Stimulated activated memory B cell treated with anti-CD40 and anti-IgM and Interleukin-4, amounts not matched to agents 10 μg/mL and 1 μg/mL and 100 μg/mL, for 72 hours (primary cell): ENCODE data around the gene ULK1.
A peak's percentile ranks its signal among the peaks of the same experiment; 100 is the strongest.

Experiments used
- ATAC-seq: fragments of 150-1000 bp; cut with Tn5 transposase; 2 replicates; pipeline ENCODE4 v1.10.0; 2021
- H3K27ac Mint-ChIP-seq: one replicate; pipeline ENCODE4 v1.8.0; 2022; ENCODE audit warnings: mild to moderate bottlenecking, mixed read lengths
- H3K27me3 Mint-ChIP-seq: one replicate; pipeline ENCODE4 v1.8.0; 2022; ENCODE audit warnings: mixed read lengths
- H3K36me3 Mint-ChIP-seq: one replicate; pipeline ENCODE4 v1.8.0; 2022; ENCODE audit warnings: mixed read lengths
- H3K4me1 Mint-ChIP-seq: one replicate; pipeline ENCODE4 v1.8.0; 2022; ENCODE audit warnings: mixed read lengths
- H3K4me3 Mint-ChIP-seq: one replicate; pipeline ENCODE4 v1.8.0; 2022; ENCODE audit warnings: mild to moderate bottlenecking, moderate library complexity, mixed read lengths
- H3K9me3 Mint-ChIP-seq: one replicate; pipeline ENCODE4 v1.8.0; 2022; ENCODE audit warnings: mixed read lengths

ULK1 gene

DNA sequence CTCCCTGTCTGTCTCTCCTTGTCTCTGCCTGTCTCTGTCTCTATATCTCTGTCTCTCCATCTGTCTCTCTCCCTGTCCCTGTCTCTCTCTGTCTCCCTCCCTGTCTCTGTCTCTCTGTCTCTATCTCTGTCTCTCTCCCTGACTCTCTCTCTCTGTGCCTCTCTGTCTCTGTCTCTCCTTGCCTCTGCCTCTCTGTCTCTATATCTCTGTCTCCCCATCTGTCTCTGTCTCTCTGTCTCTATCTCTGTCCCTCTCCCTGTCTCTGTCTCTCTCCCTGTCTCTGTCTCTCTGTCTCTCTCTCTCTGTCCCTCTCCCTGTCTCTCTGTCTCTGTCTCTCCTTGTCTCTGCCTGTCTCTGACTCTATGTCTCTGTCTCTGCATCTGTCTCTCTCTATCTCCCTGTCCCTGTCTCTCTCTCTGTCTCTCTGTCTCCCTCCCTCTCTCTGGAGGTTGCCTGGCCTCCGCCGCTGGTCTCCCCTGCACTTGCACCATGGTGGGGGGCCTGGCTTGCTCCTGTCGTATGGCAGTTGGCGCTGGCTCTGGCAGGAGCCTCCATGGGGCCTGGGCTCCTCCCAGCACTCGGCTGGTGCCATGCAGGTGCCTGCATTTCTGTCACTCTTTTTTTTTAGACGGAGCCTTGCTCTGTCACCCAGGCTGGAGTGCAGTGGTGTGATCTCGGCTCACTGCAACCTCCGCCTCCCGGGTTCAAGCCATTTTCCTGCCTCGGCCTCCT is 37.9 kb upstream of the ULK1 start:
- H3K27me3 Mint-ChIP-seq: peaks cover 57% of the 10 kb centered on the region
- H3K9me3 Mint-ChIP-seq: no peaks in the 10 kb centered on the region
- H3K27ac Mint-ChIP-seq: no peak overlapping the region
- no peak for ATAC-seq
- no peaks in the 10 kb centered on the region for H3K36me3 Mint-ChIP-seq
- H3K4me3 Mint-ChIP-seq: no peak overlapping the region
- H3K4me1 Mint-ChIP-seq: peaks cover 13% of the 10 kb centered on the region

DNA sequence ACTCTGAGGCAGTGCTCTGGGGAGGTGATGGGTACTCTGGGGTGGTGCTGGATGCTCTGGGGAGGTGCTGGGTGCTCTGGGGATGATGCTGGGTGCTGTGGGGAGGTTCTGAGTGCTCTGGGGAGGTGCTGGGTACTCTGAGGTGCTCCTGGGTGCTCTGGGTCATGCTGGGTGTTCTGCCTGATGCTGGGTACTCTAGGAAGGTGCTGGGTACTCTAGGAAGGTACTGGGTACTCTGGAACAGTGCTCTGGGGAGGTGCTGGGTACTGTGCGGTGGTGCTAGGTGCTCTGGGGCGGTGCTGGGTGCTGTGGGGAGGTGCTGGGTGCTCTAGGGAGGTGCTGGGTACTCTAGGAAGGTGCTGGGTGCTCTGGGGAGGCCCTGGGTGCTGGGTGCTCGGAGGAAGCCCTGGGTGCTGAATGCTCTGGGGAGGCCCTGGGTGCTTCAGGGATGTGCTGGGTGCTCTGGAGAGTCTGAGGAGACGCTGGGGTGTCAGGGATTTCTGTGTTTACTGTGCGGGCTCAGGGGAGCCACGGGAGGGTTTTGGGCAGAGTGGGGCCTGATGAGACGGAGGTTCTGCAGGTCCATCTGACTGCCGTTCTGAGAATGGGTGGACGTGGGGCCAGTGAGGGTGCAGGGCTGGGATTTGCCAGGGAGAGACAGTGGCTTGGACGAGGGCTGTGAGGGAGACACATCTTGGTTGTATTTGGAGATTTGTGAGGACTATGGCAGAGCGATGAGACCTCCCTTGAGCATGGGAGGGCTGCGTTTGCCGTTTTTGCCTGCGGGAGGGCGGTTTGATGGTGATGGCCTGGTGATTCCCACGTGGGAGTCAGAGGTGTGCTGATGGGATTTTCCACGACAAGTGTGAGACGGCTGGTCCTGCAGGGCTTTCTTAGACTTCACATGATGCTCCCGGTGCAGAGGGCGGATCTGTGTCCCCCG is 36.2 kb upstream of the ULK1 start:
- Mint-ChIP-seq H3K27ac (no peak overlapping the region), H3K4me3 (no peak overlapping the region), H3K4me1 (peaks cover 8% of the 10 kb centered on the region), H3K36me3 (no peaks in the 10 kb centered on the region), H3K27me3 (peaks cover 63% of the 10 kb centered on the region), H3K9me3 (no peaks in the 10 kb centered on the region)
- ATAC-seq: no peak

DNA sequence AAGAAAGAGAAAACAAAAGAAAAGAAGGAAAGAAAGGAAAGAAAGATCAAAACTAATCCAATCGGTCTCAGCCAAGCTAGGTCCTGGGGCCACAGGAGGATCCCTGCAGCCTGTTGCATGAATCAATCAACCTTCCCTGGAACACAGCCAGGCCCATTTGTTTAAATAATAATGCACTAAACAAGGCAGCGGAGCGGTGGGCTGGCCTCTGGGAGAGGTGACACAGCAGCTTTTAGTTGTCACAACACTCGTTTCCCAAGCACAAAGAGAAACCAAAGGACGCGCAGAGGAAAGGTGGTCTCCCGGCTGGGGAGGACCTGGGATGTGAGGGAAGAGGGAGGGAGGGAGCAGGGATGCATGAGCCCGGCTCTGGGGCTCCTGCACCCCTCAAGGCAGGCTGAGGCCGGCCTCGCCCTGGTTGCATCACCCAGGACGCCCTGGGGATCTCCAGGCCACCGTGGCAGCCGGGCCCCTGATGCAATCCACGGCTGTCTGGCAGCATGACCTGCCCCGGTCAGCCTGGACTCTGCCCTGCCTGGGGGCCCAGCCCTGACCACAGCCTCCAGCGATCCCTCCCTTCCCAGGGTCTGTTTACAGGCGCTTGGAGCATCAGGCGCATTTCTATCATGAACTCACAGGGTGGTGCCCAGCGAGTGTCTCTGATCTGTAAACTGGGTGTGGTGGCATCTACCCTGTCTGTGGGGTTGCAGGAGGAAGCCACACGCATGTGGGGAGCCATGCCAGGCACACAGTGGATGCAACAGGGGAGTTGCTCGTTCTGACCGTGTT is 33.8 kb upstream of the ULK1 start:
- Mint-ChIP-seq H3K36me3 (no peaks in the 10 kb centered on the region), H3K27ac (no peak overlapping the region), H3K4me1 (peaks cover 6% of the 10 kb centered on the region), H3K9me3 (no peaks in the 10 kb centered on the region), H3K27me3 (peaks cover 53% of the 10 kb centered on the region), H3K4me3 (no peak overlapping the region)
- peak; percentile 35 for ATAC-seq

DNA sequence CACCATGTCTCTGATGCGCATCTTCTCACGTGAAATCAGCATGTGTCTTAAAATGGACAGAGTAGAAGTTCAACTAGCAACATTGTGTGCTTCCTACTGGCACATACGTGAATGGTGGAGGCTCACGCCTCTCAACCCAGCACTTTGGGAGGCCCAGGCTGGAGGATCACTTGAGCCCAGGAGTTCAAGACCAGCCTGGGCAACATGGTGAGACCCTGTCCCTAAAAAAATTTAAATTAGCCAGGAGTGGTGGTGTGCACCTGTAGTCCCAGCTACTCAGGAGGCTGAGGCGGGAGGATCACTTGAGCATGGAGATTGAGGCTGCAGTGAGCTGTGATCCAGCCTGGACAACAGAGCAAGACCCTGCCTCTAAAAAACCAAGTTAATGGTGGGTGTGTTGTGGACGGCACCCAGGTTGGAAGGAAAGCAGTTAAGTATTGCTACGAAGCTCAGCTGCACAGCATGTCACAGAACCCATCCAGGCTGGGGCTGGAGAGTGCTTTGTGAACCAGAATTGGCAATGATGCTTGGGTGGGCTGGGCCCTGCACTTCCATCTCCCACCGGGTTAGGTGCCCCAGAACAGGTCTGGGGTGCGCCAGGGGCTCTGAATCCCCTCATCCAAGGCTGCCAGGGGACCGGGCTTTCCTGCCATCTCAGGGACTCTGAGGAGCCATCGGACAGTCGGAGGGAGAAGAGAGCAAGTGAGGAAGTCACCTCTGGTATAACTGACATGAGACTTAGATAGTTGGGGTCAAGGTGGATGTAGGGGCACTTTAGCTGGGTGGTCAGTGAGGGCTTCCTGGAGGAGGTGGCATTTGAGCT is 33.0 kb upstream of the ULK1 start:
- H3K36me3 Mint-ChIP-seq: no peaks in the 10 kb centered on the region
- H3K27ac Mint-ChIP-seq: no peak overlapping the region
- H3K4me3 Mint-ChIP-seq: no peak overlapping the region
- peaks cover 45% of the 10 kb centered on the region for H3K27me3 Mint-ChIP-seq
- no peaks in the 10 kb centered on the region for H3K9me3 Mint-ChIP-seq
- H3K4me1 Mint-ChIP-seq: peaks cover 6% of the 10 kb centered on the region
- no peak for ATAC-seq

DNA sequence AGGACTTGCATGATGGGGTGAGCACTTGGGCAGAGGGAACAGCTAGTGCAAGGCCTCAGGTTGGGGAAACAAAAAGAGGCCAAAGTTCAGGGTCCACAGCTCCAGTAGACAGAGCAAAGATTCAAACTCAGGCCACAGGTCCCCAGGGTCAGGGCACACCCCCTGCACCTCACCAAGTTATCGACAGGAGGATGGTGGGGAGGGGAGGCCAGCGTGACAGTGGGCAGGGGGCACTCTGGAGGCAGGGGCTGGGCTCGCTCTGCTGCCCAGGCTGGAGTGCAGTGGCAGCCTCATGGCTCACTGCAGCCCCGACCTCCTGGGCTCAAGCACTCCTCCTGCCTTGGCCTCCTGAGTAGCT is 32.4 kb upstream of the ULK1 start:
- Mint-ChIP-seq H3K27ac (no peak overlapping the region), H3K9me3 (no peaks in the 10 kb centered on the region), H3K27me3 (peaks cover 39% of the 10 kb centered on the region), H3K36me3 (no peaks in the 10 kb centered on the region), H3K4me1 (peaks cover 6% of the 10 kb centered on the region), H3K4me3 (no peak overlapping the region)
- no peak for ATAC-seq

DNA sequence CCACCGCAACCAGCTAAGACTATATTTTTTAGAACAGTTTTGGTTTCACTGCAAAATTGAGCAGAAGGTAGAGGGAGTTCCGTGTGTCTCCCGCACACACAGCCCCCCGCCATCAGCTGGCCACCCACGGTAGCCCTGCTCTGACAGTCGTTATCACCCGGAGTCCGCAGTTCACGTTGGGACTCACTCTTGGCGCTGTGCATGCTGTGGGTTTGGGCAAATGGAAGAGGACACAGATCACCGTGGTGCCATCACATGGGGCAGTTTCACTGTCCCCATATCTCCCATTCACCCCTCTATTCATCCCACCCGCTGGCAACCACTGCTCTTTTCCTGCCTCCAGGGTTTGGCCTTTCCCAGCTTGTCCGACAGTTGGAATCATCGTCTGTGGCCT is 31.8 kb upstream of the ULK1 start:
- Mint-ChIP-seq H3K27ac (no peak overlapping the region), H3K4me3 (no peak overlapping the region), H3K36me3 (no peaks in the 10 kb centered on the region), H3K9me3 (no peaks in the 10 kb centered on the region), H3K27me3 (peaks cover 34% of the 10 kb centered on the region), H3K4me1 (peaks cover 6% of the 10 kb centered on the region)
- no peak for ATAC-seq

DNA sequence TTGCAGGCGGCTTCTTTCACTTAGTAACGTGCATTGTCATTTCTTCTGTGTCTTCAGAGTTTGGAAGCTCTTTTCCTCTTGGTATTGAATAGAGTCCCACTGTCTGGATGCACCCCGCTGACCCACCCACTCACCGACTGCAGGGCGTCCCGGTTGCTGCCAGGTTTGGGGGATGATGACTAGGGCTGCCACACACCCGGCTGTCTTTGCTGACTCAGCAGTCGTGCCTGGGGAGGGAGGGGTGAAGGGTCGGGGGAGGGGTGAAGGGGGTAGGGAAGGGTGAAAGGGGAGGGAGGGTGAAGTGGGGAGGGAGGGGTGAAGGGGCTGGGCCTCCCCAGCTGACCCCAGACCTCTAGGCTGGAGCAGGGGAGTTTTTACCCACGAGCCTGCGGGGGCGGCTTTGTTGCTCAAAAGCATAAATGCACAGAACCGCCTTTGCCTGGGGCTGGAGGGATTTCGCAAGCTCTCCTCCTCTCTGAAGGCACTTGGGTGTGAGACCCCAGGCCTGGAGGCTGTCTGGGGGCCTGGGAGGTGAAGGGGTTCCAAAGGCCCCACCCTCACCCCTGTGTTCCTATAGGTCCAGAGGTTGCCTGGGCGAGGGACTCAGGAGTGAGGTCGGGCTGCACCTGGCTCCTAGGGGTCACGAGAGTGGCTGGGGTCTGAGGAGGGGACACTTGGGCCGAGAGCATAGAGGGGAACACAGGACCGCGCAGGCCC is 31.3 kb upstream of the ULK1 start:
- Mint-ChIP-seq H3K27me3 (peaks cover 28% of the 10 kb centered on the region), H3K27ac (no peak overlapping the region), H3K4me3 (no peak overlapping the region), H3K36me3 (no peaks in the 10 kb centered on the region), H3K4me1 (peaks cover 6% of the 10 kb centered on the region), H3K9me3 (no peaks in the 10 kb centered on the region)
- ATAC-seq: no peak

DNA sequence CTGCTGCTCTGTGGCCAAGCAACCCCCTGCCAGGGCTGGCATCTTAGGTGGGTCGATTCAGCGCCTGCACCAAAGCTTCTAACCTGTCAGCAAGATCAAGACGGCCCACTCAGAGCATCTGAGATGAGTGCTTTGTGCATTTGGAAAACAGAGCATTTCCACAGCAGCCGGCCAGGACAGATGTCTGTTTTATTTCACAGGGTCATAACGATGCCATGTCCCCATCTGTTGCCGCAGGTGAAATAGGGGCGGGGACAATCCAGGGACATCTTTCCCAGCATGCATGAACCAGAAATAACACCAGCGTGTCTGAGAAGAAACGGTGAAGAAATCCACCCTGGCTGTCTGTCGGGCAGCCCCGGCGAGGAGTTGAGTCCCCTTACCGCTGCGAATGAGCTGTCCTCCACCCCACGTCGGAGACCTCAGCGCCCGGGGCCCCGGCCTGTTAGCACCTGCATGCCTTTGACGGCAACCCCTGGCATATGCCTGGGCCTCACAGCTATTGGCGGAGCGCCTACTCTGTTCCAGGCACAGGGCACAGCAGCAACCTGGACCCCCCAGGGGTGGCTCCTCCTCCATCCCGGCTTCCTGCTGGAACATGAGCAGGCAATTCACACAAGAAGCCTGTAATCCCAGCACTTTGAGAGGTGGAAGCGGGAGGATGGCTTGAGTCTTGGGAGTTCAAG is 30.6 kb upstream of the ULK1 start:
- no peak overlapping the region for H3K4me3 Mint-ChIP-seq
- H3K4me1 Mint-ChIP-seq: peaks cover 6% of the 10 kb centered on the region
- ATAC-seq: no peak
- H3K9me3 Mint-ChIP-seq: no peaks in the 10 kb centered on the region
- no peaks in the 10 kb centered on the region for H3K36me3 Mint-ChIP-seq
- no peak overlapping the region for H3K27ac Mint-ChIP-seq
- H3K27me3 Mint-ChIP-seq: peaks cover 22% of the 10 kb centered on the region

DNA sequence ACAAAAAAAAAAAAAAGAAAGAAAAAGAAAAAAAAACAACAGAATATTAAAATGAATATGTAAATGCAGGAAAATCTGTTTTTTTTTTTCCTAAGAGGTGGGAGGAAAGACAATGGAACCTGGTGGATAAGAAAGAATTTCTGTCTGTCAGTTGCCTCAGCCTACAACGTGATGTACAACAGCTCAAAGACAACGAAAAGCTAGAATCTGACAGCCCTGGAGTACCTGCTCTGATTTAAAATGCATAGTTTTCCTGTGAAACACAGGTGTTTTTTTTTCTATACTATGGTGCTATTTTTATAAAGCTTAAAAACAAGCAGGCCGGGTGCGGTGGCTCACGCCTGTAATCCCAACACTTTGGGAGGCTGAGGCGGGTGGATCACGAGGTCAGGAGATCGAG is 30.0 kb upstream of the ULK1 start:
- peaks cover 6% of the 10 kb centered on the region for H3K4me1 Mint-ChIP-seq
- peaks cover 22% of the 10 kb centered on the region for H3K27me3 Mint-ChIP-seq
- no peaks in the 10 kb centered on the region for H3K9me3 Mint-ChIP-seq
- ATAC-seq: no peak
- H3K4me3 Mint-ChIP-seq: no peak overlapping the region
- no peak overlapping the region for H3K27ac Mint-ChIP-seq
- H3K36me3 Mint-ChIP-seq: no peaks in the 10 kb centered on the region

DNA sequence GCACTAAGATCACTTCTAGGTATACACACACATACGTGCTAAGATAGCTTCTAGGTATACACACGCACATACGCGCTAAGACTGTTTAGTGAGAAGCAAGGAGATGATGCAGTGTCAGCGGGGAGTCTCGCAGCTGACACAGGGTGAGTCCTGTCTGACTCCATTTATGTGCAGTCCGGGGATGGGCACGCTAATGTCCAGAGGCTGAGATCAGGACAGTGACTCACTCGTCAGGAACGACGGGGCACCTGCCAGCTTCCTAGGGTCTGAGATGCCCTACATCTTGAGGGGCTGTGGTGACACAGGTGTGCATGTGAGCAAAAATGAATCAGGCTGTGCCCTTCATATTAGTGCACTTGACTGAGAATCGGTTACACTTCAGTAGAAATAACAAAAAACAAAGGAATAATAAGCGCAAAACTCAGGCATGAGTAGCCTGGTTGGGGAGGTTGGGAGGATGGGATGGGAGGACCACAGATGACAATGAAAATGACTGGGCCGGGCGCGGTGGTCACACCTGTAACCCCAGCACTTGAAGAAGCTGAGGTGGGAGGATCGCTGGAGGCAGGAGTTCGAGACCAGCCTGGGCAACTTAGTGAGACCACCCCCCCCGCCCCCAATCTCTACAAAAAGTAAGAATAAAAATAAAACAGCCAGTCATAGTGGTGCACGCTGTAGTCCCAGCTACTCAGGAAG is 29.1 kb upstream of the ULK1 start:
- H3K4me1 Mint-ChIP-seq: peaks cover 2% of the 10 kb centered on the region
- peaks cover 22% of the 10 kb centered on the region for H3K27me3 Mint-ChIP-seq
- no peak overlapping the region for H3K27ac Mint-ChIP-seq
- H3K4me3 Mint-ChIP-seq: no peak overlapping the region
- no peaks in the 10 kb centered on the region for H3K9me3 Mint-ChIP-seq
- ATAC-seq: no peak
- H3K36me3 Mint-ChIP-seq: no peaks in the 10 kb centered on the region

DNA sequence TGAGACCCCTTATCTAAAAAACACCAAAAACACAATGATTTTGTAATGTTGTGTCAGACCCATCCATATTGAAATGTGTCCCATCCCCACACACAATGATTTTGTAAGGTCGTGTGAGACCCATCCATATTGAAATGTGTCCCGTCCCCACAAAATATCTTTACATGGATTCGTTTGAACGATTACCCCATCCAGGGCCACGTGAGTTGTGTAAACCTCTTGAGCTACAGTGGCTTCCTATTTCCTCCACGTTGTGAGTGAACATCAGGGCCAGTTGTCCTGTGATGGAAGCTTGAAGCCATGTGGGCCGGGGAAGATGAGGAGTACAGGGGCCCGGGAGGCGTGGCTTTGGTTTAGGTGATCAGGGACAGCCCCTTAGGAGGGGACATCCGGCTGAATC is 27.0 kb upstream of the ULK1 start:
- ATAC-seq: no peak
- peaks cover 21% of the 10 kb centered on the region for H3K27me3 Mint-ChIP-seq
- no peaks in the 10 kb centered on the region for H3K4me1 Mint-ChIP-seq
- no peaks in the 10 kb centered on the region for H3K9me3 Mint-ChIP-seq
- no peak overlapping the region for H3K4me3 Mint-ChIP-seq
- no peak overlapping the region for H3K27ac Mint-ChIP-seq
- no peaks in the 10 kb centered on the region for H3K36me3 Mint-ChIP-seq

DNA sequence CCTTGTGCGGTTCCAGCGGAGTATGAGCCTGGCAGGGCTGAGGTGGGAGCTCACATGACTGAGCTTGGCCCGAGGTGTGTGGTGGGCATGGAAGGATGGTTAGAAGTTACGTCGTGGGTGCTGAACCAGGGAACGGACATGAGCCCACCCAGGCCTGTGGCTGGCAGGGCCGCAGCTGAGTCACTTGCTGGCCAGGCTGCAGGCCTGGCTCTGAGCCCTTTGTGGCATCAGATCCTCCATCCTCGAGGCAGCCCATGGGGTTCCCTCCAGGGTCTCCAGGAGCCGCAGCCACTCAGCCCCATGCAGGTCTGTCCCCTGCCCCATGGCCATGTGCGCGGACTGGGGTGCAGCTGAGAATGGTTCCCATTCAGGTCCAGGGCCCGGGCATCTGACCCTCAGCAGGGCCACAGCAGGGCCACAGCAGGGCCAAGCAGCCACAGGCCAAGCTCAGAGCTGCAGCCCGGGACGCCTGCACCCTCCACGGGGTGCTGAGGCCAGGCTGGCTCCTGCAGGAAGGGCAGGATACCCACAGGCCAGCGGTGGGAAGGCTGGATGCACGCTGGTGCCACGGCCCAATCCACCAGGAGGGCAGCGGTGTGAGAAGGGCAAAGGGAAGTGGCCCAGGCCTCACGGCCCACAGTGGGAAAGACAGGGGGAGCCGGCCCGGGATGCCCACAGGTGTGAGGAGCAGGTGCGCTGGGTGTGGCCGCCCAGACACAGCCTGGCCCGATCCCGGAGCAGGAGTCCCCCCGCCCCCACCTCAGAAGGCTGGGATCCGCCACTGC is 26.3 kb upstream of the ULK1 start:
- Mint-ChIP-seq H3K36me3 (peaks cover under 1% of the 10 kb centered on the region), H3K9me3 (no peaks in the 10 kb centered on the region), H3K4me1 (no peaks in the 10 kb centered on the region), H3K4me3 (no peak overlapping the region), H3K27ac (no peak overlapping the region), H3K27me3 (peaks cover 15% of the 10 kb centered on the region)
- ATAC-seq: peak; percentile 35
